NCI-H510A treated with DMSO at 0.1 percent for 48 hours (cell line): ENCODE data around the gene PNMA6F.
"Not testable (repeated sequence)": the region's sequence is repeated elsewhere in the genome, so short reads cannot be mapped to it uniquely, and the experiment has no call there.

Experiments
- DNase-seq: peaks from one replicate; lab custom pipeline; 2025; lab: John Stamatoyannopoulos, UW

The PNMA6F gene

DNA sequence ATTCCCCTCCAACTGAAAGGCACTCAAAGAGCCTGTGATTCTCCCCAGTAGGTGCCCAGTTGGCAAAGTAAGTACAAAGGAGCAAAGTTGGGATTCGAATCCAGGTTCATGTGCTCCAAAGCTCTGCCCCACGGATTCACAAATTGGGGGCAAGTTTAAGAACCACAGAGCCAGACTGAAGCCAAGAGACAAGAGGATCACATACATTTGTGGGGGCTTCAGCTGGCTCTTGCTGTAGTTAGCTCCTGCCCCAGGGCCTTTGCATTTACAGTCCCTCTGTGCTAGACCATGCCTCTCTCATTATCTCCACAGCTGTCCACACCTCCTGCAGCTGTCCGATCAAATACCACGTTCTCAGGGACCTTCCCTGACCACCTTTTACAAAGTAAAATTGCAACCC is 18.8 kb downstream of the PNMA6F start:
- no peak for DNase-seq

DNA sequence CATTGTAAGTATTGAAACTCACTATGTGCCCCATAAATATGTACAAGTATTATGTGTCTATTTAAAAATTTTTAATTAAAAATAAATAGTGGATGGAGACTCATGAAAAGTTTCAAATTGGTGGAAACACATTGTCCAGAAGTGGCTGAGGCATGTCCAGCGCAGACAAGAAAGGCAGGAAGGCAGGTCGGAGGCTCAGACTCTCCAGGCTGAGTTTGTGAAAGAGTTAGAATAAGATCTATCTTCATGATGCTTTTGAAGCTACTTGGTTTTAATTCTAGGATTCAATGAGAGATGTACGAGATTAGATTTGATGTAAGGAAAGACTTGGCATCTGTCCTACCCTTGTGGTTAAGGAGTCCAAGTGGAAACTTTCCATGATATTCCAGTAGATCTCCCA is 19.8 kb downstream of the PNMA6F start:
- no peak for DNase-seq

DNA sequence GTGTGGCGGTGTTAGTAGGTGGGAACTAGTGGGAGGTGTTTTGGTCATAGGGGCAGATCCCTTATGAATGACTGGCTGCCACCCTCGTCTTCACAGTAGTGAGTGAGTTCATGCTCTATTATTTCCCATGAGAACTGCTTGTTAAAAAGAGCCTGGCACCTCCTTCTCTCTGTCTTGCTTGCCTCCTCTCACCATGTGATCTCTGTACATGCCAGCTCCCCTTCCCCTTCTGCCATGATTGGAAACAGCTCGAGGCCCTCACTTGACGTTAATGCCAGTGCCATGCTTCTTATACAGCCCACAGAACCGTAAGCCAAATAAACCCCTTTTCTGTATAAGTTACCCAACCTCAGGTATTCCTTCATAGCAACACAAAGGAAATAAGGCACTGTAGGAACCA is 21.7 kb downstream of the PNMA6F start:
- DNase-seq: no peak

DNA sequence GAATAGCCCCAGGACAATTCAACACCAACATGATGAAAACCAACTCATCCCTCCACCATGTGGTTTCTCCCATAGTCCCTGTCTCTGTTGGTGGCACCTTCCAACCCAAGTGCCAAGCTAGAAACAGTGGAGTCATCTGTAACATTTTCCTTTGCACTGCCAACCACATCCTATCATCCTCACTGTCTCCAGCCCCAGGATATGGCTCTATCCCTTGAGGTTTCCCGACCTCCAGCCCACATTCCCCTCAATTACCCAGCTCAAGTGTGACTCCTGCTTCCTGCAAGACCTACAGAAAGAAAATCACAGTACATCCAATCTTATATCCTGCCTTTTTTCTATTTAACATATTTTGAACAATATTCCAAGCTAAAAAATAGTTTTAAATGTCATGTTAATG is 24.2 kb downstream of the PNMA6F start:
- DNase-seq: no peak

DNA sequence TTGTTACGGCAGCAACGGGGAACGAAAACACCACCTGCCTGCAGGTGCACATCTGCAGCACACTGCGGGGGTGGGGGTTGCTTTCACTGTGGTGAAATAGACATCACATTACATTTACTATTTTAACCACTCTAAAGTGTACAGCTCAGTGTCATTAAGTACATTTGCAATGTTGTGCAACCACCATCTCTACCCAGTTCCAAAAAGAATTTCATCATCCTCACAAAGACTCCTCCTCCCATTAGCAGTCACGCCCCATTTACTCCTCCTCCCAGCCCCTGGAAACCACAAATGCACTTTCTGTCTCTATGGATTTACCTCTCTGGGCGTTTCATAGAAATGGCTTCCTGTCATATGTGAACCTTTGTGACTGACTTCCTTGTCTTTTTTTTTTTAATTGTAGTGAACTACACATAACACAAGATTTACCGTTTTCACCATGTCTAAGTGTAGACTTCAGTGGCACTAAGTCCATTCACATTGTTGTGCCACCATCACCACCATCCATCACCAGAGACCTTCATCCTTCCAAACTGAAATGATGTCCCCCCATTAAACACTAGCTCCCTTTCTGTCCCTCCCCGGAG is 28.0 kb downstream of the PNMA6F start:
- not testable (repeated sequence) for DNase-seq

DNA sequence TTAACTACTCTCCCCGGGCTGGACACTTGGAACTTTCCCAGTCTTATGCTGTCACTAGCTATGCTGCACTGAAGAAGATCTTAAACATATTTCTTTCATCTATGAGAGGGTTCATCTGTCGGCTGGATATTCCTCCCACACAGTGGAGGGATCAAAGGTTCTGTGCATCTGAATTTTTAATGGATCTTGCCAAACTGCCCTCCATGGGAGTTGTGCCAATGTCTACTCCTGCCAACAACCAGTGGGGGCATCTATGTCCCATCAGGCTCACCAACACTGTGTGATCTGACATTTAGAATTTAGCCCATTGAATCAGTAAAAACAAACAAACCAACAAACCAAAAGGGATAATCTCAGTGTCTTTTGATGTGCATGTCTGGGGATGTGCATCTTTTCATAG is 32.8 kb downstream of the PNMA6F start:
- not testable (repeated sequence) for DNase-seq

DNA sequence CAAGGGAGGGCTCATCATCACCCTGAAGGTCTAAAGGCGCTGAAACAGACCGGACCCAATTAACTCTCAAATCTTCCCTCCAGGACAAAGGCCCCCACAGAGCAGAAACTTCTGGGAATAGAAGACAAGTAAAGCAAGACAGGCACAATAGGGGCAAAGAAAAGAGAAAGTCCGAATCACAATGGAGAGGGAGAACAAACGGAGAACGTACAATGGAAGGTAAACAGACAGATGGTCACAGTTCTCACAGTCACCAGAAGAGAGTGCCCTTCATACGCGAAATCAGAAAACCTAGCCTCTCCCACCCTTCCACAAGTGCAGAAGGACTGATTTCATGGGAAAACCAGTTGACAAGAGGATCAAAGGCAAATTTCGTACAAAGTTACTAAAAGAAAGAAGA is 35.9 kb downstream of the PNMA6F start:
- not testable (repeated sequence) for DNase-seq

DNA sequence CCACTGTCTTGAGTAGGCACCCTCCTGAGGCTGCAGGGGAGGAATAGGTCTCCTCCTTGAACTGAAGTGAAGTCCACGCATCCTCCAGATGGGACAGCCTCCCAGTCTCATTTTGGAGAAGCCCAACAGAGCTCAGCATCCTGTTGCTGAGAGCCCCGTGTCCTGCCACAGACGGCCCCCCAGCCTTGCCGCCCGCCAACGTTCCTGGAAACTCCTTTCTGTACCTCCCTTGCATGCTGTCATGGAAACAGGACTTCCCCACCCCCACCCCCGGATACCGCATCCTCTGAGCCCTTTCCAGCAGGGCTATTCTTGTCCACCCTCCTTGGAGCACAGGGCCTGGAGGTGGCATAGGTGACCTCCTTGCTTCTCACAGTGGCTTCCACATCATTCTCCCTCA is 37.6 kb downstream of the PNMA6F start:
- DNase-seq: not testable (repeated sequence)

DNA sequence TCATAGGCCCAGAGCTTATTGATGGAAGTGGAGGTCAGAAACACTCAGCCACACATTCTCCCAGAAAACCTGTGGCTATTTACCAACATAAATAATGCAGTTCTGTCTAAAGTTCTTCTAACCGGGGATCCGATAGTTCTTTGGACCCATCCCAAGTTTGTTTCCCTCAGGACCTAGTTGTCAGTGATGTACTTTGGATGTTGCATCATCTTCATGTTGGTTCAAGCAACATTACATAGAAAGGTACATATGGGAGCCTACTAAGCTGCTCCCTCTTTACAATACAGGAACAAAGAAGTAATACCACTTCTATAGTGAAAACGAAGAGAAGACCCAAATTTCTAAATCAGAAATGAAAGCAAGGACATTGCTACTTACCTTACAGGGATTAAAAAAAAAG is 39.8 kb downstream of the PNMA6F start:
- DNase-seq: not testable (repeated sequence)

DNA sequence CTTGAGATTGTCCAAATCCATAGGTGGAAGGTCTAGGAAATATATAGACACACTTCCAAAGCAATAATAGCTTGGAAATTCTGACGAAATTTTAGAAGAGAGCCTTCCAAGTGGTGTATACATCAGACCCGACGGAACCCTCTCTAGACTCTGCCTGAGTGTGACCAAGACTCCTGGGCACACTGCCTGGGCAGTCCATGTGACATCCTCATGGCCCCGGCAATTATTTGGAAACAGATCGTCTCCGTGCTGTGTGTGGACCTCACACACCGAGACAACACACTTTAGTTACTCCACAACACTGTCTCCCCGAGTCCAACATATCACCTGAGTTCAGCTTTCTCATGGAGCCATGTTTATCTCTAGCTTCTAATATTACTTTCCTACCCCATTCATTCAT is 42.3 kb downstream of the PNMA6F start:
- DNase-seq: not testable (repeated sequence)

DNA sequence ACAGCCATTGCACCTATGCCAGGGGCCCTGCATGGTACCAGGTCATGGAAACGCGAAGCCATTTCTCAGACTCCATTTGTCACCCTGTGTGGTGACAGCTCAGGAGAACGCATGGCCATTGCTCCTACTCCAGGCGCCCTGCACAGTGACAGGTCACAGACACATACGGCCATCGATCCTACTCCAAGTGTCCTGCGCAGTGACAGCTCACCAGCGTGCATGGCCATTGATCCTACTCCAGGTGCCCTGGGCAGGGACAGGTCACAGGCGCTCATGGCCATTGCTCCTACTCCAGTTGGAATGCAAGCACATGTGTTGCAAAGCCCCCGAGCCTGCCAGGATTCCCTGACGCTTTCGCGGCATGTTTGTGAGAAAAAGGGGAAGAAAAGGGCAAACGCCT is 45.5 kb downstream of the PNMA6F start:
- not testable (repeated sequence) for DNase-seq

DNA sequence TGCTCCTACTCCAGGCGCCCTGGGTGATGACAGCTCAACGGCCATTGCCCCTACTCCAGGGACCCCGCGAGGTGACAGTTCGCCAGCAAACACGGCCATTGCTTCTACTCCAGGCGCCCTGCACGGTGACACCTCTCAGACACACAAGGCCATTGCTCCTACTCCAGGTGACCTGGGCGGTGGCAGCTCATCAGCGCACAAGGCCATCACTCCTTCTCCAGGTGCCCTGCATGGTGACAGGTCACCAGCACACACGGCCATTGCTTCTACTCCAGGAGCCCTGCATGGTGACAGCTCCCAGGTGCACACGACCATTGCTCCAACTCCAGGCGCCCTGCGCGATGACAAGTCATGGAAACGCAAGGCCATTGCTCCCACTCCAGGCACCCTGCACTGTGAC is 46.1 kb downstream of the PNMA6F start:
- not testable (repeated sequence) for DNase-seq

DNA sequence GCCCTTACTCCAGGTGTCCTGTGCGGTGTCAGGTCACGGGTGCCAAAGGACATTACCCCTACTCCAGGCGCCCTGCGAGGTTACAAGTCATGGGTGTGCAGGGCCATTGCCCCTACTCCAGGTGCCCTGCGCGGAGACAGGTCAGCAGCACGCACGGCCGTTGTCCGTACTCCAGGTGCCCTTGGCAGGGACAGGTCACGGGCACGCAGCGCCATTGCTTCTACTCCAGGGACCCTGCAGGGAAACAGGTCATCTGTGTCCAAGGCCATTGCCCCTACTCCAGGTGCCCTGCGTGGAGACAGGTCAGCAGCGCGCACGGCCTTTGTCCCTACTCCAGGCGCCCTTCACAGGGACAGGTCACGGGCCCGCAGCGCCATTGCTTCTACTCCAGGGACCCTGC is 49.0 kb downstream of the PNMA6F start:
- not testable (repeated sequence) for DNase-seq

DNA sequence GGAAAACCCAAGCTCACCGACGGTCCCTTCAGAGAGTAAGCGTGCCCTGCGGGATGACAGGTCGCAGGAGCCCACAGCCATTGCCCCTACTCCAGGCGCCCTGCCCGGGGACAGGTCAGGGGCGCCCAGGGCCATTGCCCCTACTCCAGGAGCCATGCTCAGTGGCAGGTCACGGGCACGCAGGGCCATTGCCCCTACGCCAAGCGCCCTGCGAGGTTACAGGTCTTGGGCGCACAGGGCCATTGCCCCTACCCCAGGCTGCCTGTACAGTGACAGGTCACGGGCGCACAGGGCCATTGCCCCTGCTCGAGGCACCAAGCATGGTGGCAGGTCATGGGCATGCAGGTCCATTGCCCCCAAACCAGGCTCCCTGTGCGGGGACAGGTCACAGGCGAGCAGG is 49.5 kb downstream of the PNMA6F start:
- DNase-seq: not testable (repeated sequence)
